PC-9 (cell line): ENCODE results near the gene NAGPA. TPM values are rescaled to one million over a fixed set of nuclear protein-coding genes. Genes with fewer than 3 reads are reported as not detected.

Experiments used
- BruUV-seq: library from RNA; stranded (reverse); fragments of 400-500 nt; replicated peaks from 2 replicates; lab custom pipeline; 2021; lab: Mats Ljungman, UMichigan
- CTCF ChIA-PET: fragments of 300-600 bp; sonication (Branson Sonifier 250); formaldehyde crosslinking; loops from one replicate; lab custom pipeline; 2022; ENCODE audit warnings: antibody characterized with exemption; lab: Charles Lee
- POLR2A ChIA-PET: fragments of 300-600 bp; sonication (Branson Sonifier 250); formaldehyde crosslinking; loops from one replicate; lab custom pipeline; 2022; ENCODE audit warnings: antibody characterized with exemption; ENCODE audit not compliant: unreplicated experiment; lab: Charles Lee
- DNase-seq, 2 experiments: peaks; one replicate each; pipeline versions ENCODE4 v3.0.0 to v3.0.0-alpha.2; 2015 to 2022; ENCODE audit warnings: mixed read lengths in 1 of 2
- H2AFZ ChIP-seq: fragments of 200-600 bp; sonication (generic); 2 replicates; pipeline ENCODE4 v1.8.1; 2017; ENCODE audit warnings: antibody characterized with exemption
- H3F3A ChIP-seq: fragments of 200-600 bp; sonication (generic); 2 replicates; pipeline ENCODE4 v1.8.1; 2017; ENCODE audit warnings: antibody characterized with exemption, mild to moderate bottlenecking, low read depth; ENCODE audit not compliant: insufficient read depth
- H3K27ac ChIP-seq: fragments of 200-600 bp; sonication (generic); 2 replicates; pipeline ENCODE4 v1.6.1; 2016; ENCODE audit warnings: mixed run types
- H3K27me3 ChIP-seq: fragments of 200-600 bp; sonication (generic); 2 replicates; pipeline ENCODE4 v1.6.1; 2016; ENCODE audit warnings: low read depth, mixed run types; ENCODE audit not compliant: insufficient read depth
- H3K36me3 ChIP-seq: fragments of 200-600 bp; sonication (generic); 2 replicates; pipeline ENCODE4 v1.6.1; 2016; ENCODE audit warnings: low read depth, mixed run types
- H3K4me1 ChIP-seq: fragments of 200-600 bp; sonication (generic); replicated peaks from 2 replicates; pipeline ENCODE4 v1.6.1; 2016; ENCODE audit warnings: mixed run types; ENCODE audit not compliant: insufficient read depth
- H3K4me2 ChIP-seq: fragments of 200-600 bp; sonication (generic); 2 replicates; pipeline ENCODE4 v1.6.1; 2017; ENCODE audit warnings: mixed run types
- H3K4me3 ChIP-seq: fragments of 200-600 bp; sonication (generic); 2 replicates; pipeline ENCODE4 v1.6.1; 2016; ENCODE audit warnings: mixed run types
- H3K79me2 ChIP-seq: fragments of 200-600 bp; sonication (generic); 2 replicates; pipeline ENCODE4 v1.6.1; 2017; ENCODE audit warnings: low read depth, mixed run types
- H3K9me2 ChIP-seq: fragments of 200-600 bp; sonication (generic); 2 replicates; pipeline ENCODE4 v1.8.1; 2017; ENCODE audit warnings: mild to moderate bottlenecking; ENCODE audit not compliant: insufficient read depth
- H3K9me3 ChIP-seq: fragments of 200-600 bp; sonication (generic); 2 replicates; pipeline ENCODE4 v1.8.1; 2016; ENCODE audit warnings: low read depth; ENCODE audit not compliant: insufficient read depth
- H4K20me1 ChIP-seq: fragments of 200-600 bp; sonication (generic); 2 replicates; pipeline ENCODE4 v1.8.1; 2017; ENCODE audit not compliant: insufficient read depth
- EZH2 ChIP-seq: fragments of 200-600 bp; sonication (generic); IDR thresholded peaks from 2 replicates; pipeline ENCODE4 v1.8.0; 2017; ENCODE audit warnings: antibody characterized with exemption, low read depth
- intact Hi-C: fragments of 100-400 bp; cut with micrococcal nuclease; formaldehyde crosslinking; loops from one replicate; pipeline ENCODE4 v1.10.0; 2022; ENCODE audit not compliant: unreplicated experiment
- total RNA-seq: library from RNA; stranded (reverse); gene quantifications from 2 replicates; pipeline ENCODE4 v1.2.3, GENCODE V29; 2021
- TF ChIP-seq, protein P1 (sequence below): fragments of 200-600 bp; sonication (generic); conservative IDR thresholded peaks from 2 replicates; pipeline ENCODE4 v1.6.1; 2017; ENCODE audit warnings: mixed run types, antibody characterized with exemption, mild to moderate bottlenecking, moderate library complexity

NAGPA gene
- total RNA-seq, 1 experiment from 2014 or later: 20.6 TPM

- no peak overlapping the region for H3K4me2 ChIP-seq
- no peak for DNase-seq
- H2AFZ ChIP-seq: no peak overlapping the region
- H3K27ac ChIP-seq: no peak overlapping the region
- no peaks in the 10 kb centered on the region for H3K4me1 ChIP-seq
- H3K27me3 ChIP-seq: peaks cover 70% of the 10 kb centered on the region
- no peaks in the 10 kb centered on the region for H3K9me3 ChIP-seq
- ChIA-PET CTCF (no interaction called here), POLR2A (no interaction called here)
- TF ChIP-seq, protein P1, sequence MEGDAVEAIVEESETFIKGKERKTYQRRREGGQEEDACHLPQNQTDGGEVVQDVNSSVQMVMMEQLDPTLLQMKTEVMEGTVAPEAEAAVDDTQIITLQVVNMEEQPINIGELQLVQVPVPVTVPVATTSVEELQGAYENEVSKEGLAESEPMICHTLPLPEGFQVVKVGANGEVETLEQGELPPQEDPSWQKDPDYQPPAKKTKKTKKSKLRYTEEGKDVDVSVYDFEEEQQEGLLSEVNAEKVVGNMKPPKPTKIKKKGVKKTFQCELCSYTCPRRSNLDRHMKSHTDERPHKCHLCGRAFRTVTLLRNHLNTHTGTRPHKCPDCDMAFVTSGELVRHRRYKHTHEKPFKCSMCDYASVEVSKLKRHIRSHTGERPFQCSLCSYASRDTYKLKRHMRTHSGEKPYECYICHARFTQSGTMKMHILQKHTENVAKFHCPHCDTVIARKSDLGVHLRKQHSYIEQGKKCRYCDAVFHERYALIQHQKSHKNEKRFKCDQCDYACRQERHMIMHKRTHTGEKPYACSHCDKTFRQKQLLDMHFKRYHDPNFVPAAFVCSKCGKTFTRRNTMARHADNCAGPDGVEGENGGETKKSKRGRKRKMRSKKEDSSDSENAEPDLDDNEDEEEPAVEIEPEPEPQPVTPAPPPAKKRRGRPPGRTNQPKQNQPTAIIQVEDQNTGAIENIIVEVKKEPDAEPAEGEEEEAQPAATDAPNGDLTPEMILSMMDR: no peak
- no peak for TF ChIP-seq EZH2
- intact Hi-C loops: no loop called here
- no peaks in the 10 kb centered on the region for H3K36me3 ChIP-seq
- H3K4me3 ChIP-seq: no peak overlapping the region
- H3K79me2 ChIP-seq: no peaks in the 10 kb centered on the region
- no TSS peak for BruUV-seq
- no peaks in the 10 kb centered on the region for H3F3A ChIP-seq
- no peaks in the 10 kb centered on the region for H3K9me2 ChIP-seq
- no peaks in the 10 kb centered on the region for H4K20me1 ChIP-seq
These were observed 42.0 kb downstream of the NAGPA start for GRCh38 chr16:4991754-4992153.

DNA sequence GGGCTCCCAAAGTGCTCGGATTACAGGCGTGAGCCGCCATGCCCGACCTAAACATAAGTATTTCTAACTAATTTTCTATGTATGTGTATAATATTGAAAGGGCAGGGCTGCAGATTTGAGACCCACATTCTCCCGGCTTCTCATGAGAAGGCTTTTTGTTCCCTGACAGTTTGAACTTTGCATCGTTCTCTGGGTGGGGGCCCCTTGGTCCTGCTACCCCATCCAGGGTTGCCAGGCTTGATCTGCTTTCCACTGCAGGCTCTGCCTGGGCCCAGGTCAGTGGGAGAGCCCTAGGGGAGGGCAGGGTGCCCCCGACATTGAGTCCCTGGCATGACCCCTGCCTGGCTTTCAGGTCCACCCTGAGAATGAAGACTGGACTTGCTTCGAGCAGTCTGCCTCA lies 43.3 kb downstream of the NAGPA start:
- Histone ChIP-seq H3K9me2 (no peaks in the 10 kb centered on the region), H3K79me2 (no peaks in the 10 kb centered on the region), H3K36me3 (no peaks in the 10 kb centered on the region), H4K20me1 (no peaks in the 10 kb centered on the region), H3K27me3 (peaks cover 67% of the 10 kb centered on the region), H3K4me2 (no peak overlapping the region), H3F3A (no peaks in the 10 kb centered on the region), H2AFZ (no peak overlapping the region), H3K9me3 (no peaks in the 10 kb centered on the region), H3K4me3 (no peak overlapping the region), H3K27ac (no peak overlapping the region), H3K4me1 (no peaks in the 10 kb centered on the region)
- DNase-seq: no peak
- BruUV-seq: no TSS peak
- no peak for TF ChIP-seq EZH2
- TF ChIP-seq, protein P1: no peak
- intact Hi-C loops: no loop called here
- ChIA-PET POLR2A (no interaction called here), CTCF (no interaction called here)

GRCh38 chr16:4989391-4990006 lies 44.2 kb downstream of the NAGPA start:
- Histone ChIP-seq H3K79me2 (no peaks in the 10 kb centered on the region), H4K20me1 (no peaks in the 10 kb centered on the region), H3K27me3 (peaks cover 58% of the 10 kb centered on the region), H3K36me3 (no peaks in the 10 kb centered on the region), H3K27ac (no peak overlapping the region), H3K9me2 (no peaks in the 10 kb centered on the region), H3K4me2 (no peak overlapping the region), H3F3A (no peaks in the 10 kb centered on the region), H2AFZ (no peak overlapping the region), H3K4me1 (no peaks in the 10 kb centered on the region), H3K9me3 (0 out of 2 replicates have a peak, but pooled peaks cover under 1% of the 10 kb centered on the region), H3K4me3 (no peak overlapping the region)
- TF ChIP-seq EZH2: no peak
- TF ChIP-seq, protein P1: no peak
- BruUV-seq: no TSS peak
- intact Hi-C loops: no loop called here
- DNase-seq: no peak
- CTCF ChIA-PET: interaction anchor here (0.5 to 0.6 kb wide), 2 partner anchors 82 to 361 kb away, joined by 3 to 4 read pairs; partner anchors contain the start of gene ALG1
- POLR2A ChIA-PET: no interaction called here
